Osteoblast (primary cell): Measurements from ENCODE around the gene CACNA1H. TPM values are rescaled to one million over a fixed set of nuclear protein-coding genes. Genes with fewer than 3 reads are reported as not detected.

Source experiments
- DNase-seq: peaks from one replicate; pipeline ENCODE4 v3.0.0; 2011; ENCODE audit warnings: low spot score, mixed read lengths; ENCODE audit not compliant: insufficient read length; ENCODE audit errors: missing footprints
- H2AFZ ChIP-seq: 2 replicates; pipeline ENCODE4 v1.6.0; 2011; ENCODE audit warnings: mild to moderate bottlenecking, low read length
- H3K27ac ChIP-seq: 2 replicates; pipeline ENCODE4 v1.5.1; 2011; ENCODE audit warnings: mild to moderate bottlenecking, low read depth, low read length, moderate library complexity
- H3K27me3 ChIP-seq: 2 replicates; pipeline ENCODE4 v1.6.0; 2012; ENCODE audit warnings: mild to moderate bottlenecking, control low read depth, inconsistent platforms, low read length, moderate library complexity; ENCODE audit not compliant: insufficient read depth
- H3K36me3 ChIP-seq: 2 replicates; pipeline ENCODE4 v1.5.1; 2011; ENCODE audit warnings: mild to moderate bottlenecking, low read length, control low read depth, moderate library complexity; ENCODE audit not compliant: insufficient read depth
- H3K4me1 ChIP-seq: 2 replicates; pipeline ENCODE4 v1.5.1; 2011; ENCODE audit warnings: mild to moderate bottlenecking, low read length, control low read depth, moderate library complexity; ENCODE audit not compliant: insufficient read depth
- H3K4me2 ChIP-seq: 2 replicates; pipeline ENCODE4 v1.6.0; 2011; ENCODE audit warnings: mild to moderate bottlenecking, low read length; ENCODE audit not compliant: insufficient read depth
- H3K4me3 ChIP-seq: fragments of 200-600 bp; sonication (generic); 3 replicates; pipeline ENCODE4 v1.5.1; 2012; ENCODE audit warnings: mild to moderate bottlenecking, low read length, inconsistent platforms; ENCODE audit not compliant: insufficient read depth
- H3K79me2 ChIP-seq: 2 replicates; pipeline ENCODE4 v1.6.0; 2012; ENCODE audit warnings: mild to moderate bottlenecking, low read length, control low read depth, inconsistent platforms; ENCODE audit not compliant: insufficient read depth
- H3K9me3 ChIP-seq: 2 replicates; pipeline ENCODE4 v1.5.1; 2011; ENCODE audit warnings: low read depth, low read length, control low read depth
- H4K20me1 ChIP-seq: 2 replicates; pipeline ENCODE4 v1.6.0; 2012; ENCODE audit warnings: mild to moderate bottlenecking, low read length, control low read depth; ENCODE audit not compliant: insufficient read depth
- total RNA-seq: library from RNA; depleted of rRNA; stranded (reverse); fragments of >200 nt; gene quantifications from 2 replicates; pipeline ENCODE4 v1.2.3, GENCODE V29; 2012
- TF ChIP-seq, protein P1 (sequence below): IDR thresholded peaks from 2 replicates; pipeline ENCODE4 v1.5.1; 2011; ENCODE audit warnings: mild to moderate bottlenecking, low read depth, low read length, moderate library complexity; ENCODE audit errors: extremely low read depth

Gene CACNA1H
- total RNA-seq, 1 donor = under 0.01 TPM

GRCh38 chr16:1135459-1135825, 17.5 kb upstream of the CACNA1H start:
- Histone ChIP-seq H3K4me2 (no peak overlapping the region), H3K79me2 (no peaks in the 10 kb centered on the region), H3K27me3 (peaks cover 6% of the 10 kb centered on the region), H3K4me1 (no peaks in the 10 kb centered on the region), H3K27ac (no peak overlapping the region), H3K4me3 (no peak overlapping the region), H3K36me3 (no peaks in the 10 kb centered on the region), H3K9me3 (no peaks in the 10 kb centered on the region), H4K20me1 (no peaks in the 10 kb centered on the region), H2AFZ (no peak overlapping the region)
- no peak for DNase-seq
- TF ChIP-seq, protein P1, sequence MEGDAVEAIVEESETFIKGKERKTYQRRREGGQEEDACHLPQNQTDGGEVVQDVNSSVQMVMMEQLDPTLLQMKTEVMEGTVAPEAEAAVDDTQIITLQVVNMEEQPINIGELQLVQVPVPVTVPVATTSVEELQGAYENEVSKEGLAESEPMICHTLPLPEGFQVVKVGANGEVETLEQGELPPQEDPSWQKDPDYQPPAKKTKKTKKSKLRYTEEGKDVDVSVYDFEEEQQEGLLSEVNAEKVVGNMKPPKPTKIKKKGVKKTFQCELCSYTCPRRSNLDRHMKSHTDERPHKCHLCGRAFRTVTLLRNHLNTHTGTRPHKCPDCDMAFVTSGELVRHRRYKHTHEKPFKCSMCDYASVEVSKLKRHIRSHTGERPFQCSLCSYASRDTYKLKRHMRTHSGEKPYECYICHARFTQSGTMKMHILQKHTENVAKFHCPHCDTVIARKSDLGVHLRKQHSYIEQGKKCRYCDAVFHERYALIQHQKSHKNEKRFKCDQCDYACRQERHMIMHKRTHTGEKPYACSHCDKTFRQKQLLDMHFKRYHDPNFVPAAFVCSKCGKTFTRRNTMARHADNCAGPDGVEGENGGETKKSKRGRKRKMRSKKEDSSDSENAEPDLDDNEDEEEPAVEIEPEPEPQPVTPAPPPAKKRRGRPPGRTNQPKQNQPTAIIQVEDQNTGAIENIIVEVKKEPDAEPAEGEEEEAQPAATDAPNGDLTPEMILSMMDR = no peak

DNA sequence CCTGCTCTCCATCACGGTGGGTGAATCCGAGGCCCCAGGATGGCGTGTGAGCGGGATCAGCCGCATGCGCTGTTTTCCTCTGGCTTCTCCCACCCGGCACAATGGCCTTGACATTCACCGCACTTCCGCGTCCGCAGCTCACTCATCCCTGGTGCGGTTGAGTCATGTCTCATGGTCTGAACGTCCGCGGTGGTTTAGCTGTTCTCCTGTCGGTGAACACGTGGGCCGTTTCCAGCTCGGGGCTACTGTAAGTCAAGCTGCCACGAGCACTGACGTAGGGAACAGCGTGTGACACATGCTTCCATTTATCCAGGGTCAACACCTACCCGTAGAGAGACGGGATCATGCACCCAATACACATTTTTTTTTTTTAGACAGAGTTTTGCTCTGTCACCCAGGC, 15.3 kb upstream of the CACNA1H start:
- DNase-seq = no peak
- H3K79me2 ChIP-seq = no peaks in the 10 kb centered on the region
- H3K36me3 ChIP-seq = no peaks in the 10 kb centered on the region
- no peaks in the 10 kb centered on the region for H3K4me1 ChIP-seq
- TF ChIP-seq, protein P1 = no peak
- H3K9me3 ChIP-seq = no peaks in the 10 kb centered on the region
- peaks cover 9% of the 10 kb centered on the region for H3K27me3 ChIP-seq
- H2AFZ ChIP-seq = no peak overlapping the region
- H3K4me3 ChIP-seq = no peak overlapping the region
- no peak overlapping the region for H3K4me2 ChIP-seq
- H4K20me1 ChIP-seq = no peaks in the 10 kb centered on the region
- no peak overlapping the region for H3K27ac ChIP-seq

GRCh38 chr16:1140582-1141162, 12.2 kb upstream of the CACNA1H start:
- no peaks in the 10 kb centered on the region for H3K9me3 ChIP-seq
- H3K36me3 ChIP-seq = no peaks in the 10 kb centered on the region
- peaks cover 20% of the 10 kb centered on the region for H3K27me3 ChIP-seq
- no peak overlapping the region for H3K27ac ChIP-seq
- TF ChIP-seq, protein P1 = no peak
- H3K4me3 ChIP-seq = no peak overlapping the region
- no peaks in the 10 kb centered on the region for H3K4me1 ChIP-seq
- no peaks in the 10 kb centered on the region for H3K79me2 ChIP-seq
- H3K4me2 ChIP-seq = no peak overlapping the region
- DNase-seq = no peak
- no peak overlapping the region for H2AFZ ChIP-seq
- no peaks in the 10 kb centered on the region for H4K20me1 ChIP-seq

DNA sequence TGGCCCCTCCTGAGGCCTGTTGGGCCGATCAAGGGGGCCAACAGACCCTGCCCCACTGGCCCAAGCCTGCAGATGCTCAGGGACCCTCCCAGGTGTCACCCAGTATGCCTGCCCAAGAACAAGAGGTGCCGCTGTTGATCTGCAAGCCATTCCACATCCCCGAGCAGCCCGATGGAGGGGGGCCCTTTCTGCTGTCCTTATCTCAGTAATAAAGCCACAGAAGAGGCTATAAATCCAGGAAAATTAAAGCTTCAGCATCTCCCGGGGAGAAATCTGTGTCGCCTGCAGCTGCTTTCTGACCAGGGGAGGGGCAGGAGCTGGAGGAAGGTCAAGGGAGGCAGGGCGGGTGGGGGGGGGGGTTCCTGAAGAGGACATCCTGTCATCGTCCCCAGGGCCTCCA, 11.7 kb upstream of the CACNA1H start:
- Histone ChIP-seq H2AFZ (no peak overlapping the region), H3K27me3 (peaks cover 18% of the 10 kb centered on the region), H3K36me3 (no peaks in the 10 kb centered on the region), H3K9me3 (no peaks in the 10 kb centered on the region), H3K4me3 (no peak overlapping the region), H3K27ac (no peak overlapping the region), H3K4me1 (no peaks in the 10 kb centered on the region), H3K4me2 (no peak overlapping the region), H4K20me1 (no peaks in the 10 kb centered on the region), H3K79me2 (no peaks in the 10 kb centered on the region)
- DNase-seq = no peak
- TF ChIP-seq, protein P1 = no peak
